H1 (cell line): ENCODE results near the gene ZNF442. TPM values are rescaled to one million over a fixed set of nuclear protein-coding genes. Genes with fewer than 3 reads are reported as not detected.

Experiments used
- CTCF ChIA-PET: fragments of 300-600 bp; sonication (Branson Sonifier 250); formaldehyde crosslinking; loops from one replicate; lab custom pipeline; 2021; ENCODE audit not compliant: partially characterized antibody; lab: Charles Lee
- POLR2A ChIA-PET: fragments of 300-600 bp; sonication (Branson Sonifier 250); formaldehyde crosslinking; loops from one replicate; lab custom pipeline; 2021; ENCODE audit warnings: inconsistent platforms; ENCODE audit not compliant: partially characterized antibody; lab: Charles Lee
- DNase-seq, 2 experiments: peaks; one replicate each; pipeline versions ENCODE4 v3.0.0 to v3.0.0-alpha.2; 2010 to 2022; ENCODE audit warnings: low spot score in 2 of 2, low read depth in 1 of 2, mixed read lengths in 1 of 2
- FAIRE-seq: peaks from 2 replicates; lab custom pipeline; 2011; peaks lifted over from hg19 to GRCh38; lab: Jason Lieb, UNC
- H2AFZ ChIP-seq: 2 replicates; pipeline ENCODE4 v1.8.1; 2012; ENCODE audit warnings: low read length, inconsistent platforms
- H2AK5ac ChIP-seq: 2 replicates; pipeline ENCODE4 v1.6.1; 2013; ENCODE audit warnings: low read depth, low read length
- H2BK120ac ChIP-seq: replicated peaks from 2 replicates; pipeline ENCODE3; 2013; ENCODE audit warnings: low read depth, low read length, inconsistent platforms
- H2BK12ac ChIP-seq: 2 replicates; pipeline ENCODE4 v1.6.1; 2013; ENCODE audit warnings: low read depth, low read length
- H2BK15ac ChIP-seq: 2 replicates; pipeline ENCODE4 v1.6.1; 2013; ENCODE audit warnings: low read length
- H2BK20ac ChIP-seq: 2 replicates; pipeline ENCODE4 v1.6.1; 2013; ENCODE audit warnings: low read length
- H2BK5ac ChIP-seq: 2 replicates; pipeline ENCODE4 v1.6.1; 2013; ENCODE audit warnings: low read depth, low read length
- H3K14ac ChIP-seq: 2 replicates; pipeline ENCODE4 v1.6.1; 2013; ENCODE audit warnings: inconsistent platforms; ENCODE audit not compliant: insufficient read length
- H3K18ac ChIP-seq: 2 replicates; pipeline ENCODE4 v1.6.1; 2013; ENCODE audit warnings: low read length; ENCODE audit errors: extremely low read depth
- H3K23ac ChIP-seq: 2 replicates; pipeline ENCODE4 v1.6.1; 2013; ENCODE audit warnings: inconsistent platforms; ENCODE audit not compliant: insufficient read length
- H3K23me2 ChIP-seq: 2 replicates; pipeline ENCODE4 v1.6.1; 2013; ENCODE audit warnings: low read depth, low read length
- H3K27ac ChIP-seq: 2 replicates; pipeline ENCODE4 v1.6.1; 2011; ENCODE audit warnings: low read depth, low read length, inconsistent platforms
- H3K27me3 ChIP-seq, 4 experiments: replicated peaks in 1 of 4; 1 replicate in 1 of 4; 2 replicates in 3 of 4; pipeline versions ENCODE4 v1.6.1 to v1.8.1; 2011 to 2013; ENCODE audit warnings: low read length in 3 of 4, mild to moderate bottlenecking in 3 of 4, inconsistent platforms in 2 of 4, mixed read lengths in 2 of 4, moderate library complexity in 1 of 4; ENCODE audit not compliant: control insufficient read depth in 3 of 4, insufficient read depth in 3 of 4; ENCODE audit errors: extremely low read depth in 1 of 4
- H3K36me3 ChIP-seq, 4 experiments: 2 replicates each; pipeline versions ENCODE4 v1.6.1 to v1.8.1; 2011 to 2013; ENCODE audit warnings: mild to moderate bottlenecking in 4 of 4, low read length in 3 of 4, moderate library complexity in 2 of 4, control low read depth in 1 of 4, inconsistent platforms in 1 of 4; ENCODE audit not compliant: insufficient read depth in 4 of 4, control insufficient read depth in 2 of 4
- H3K4ac ChIP-seq: replicated peaks from 2 replicates; pipeline ENCODE3; 2013; ENCODE audit warnings: low read length, low read depth, mixed read lengths, inconsistent platforms; ENCODE audit not compliant: insufficient read length
- H3K4me1 ChIP-seq, 4 experiments: replicated peaks in 1 of 4; 1 replicate in 1 of 4; 2 replicates in 3 of 4; pipeline versions ENCODE4 v1.6.1 to v1.8.1; 2011 to 2013; ENCODE audit warnings: low read length in 3 of 4, inconsistent platforms in 2 of 4, mixed read lengths in 1 of 4; ENCODE audit not compliant: insufficient read depth in 4 of 4, control insufficient read depth in 3 of 4
- H3K4me2 ChIP-seq, 2 experiments: 2 replicates each; pipeline versions ENCODE4 v1.6.1 to v1.8.1; 2011 to 2013; ENCODE audit warnings: low read depth in 2 of 2, low read length in 2 of 2, control low read depth in 1 of 2, inconsistent platforms in 1 of 2, mild to moderate bottlenecking in 1 of 2; ENCODE audit not compliant: insufficient read depth in 1 of 2
- H3K4me3 ChIP-seq, 4 experiments: fragments of 200-600, 300-600 bp in 1 of 4; sonication (generic), shearing (Covaris generic), sonication (Bioruptor Twin) in 1 of 4; 2 replicates each; pipeline versions ENCODE4 v1.5.1 to v1.8.1; 2011 to 2016; ENCODE audit warnings: low read length in 4 of 4, low read depth in 3 of 4, control low read depth in 2 of 4, inconsistent platforms in 2 of 4, mild to moderate bottlenecking in 2 of 4, mixed read lengths in 1 of 4, moderate library complexity in 1 of 4; ENCODE audit not compliant: insufficient read depth in 2 of 4; ENCODE audit errors: extremely low read depth in 1 of 4
- H3K56ac ChIP-seq: replicated peaks from 2 replicates; pipeline ENCODE3; 2013; ENCODE audit warnings: low read depth, mild to moderate bottlenecking, mixed read lengths, low read length, inconsistent platforms; ENCODE audit not compliant: insufficient read length
- H3K79me1 ChIP-seq: 2 replicates; pipeline ENCODE4 v1.6.1; 2013; ENCODE audit warnings: low read depth, low read length, control low read depth
- H3K79me2 ChIP-seq, 2 experiments: 2 replicates each; pipeline versions ENCODE4 v1.6.1 to v1.8.1; 2012 to 2013; ENCODE audit warnings: low read length in 2 of 2, mild to moderate bottlenecking in 2 of 2, inconsistent platforms in 1 of 2; ENCODE audit not compliant: insufficient read depth in 2 of 2, control insufficient read depth in 1 of 2
- H3K9ac ChIP-seq, 4 experiments: replicated peaks in 1 of 4; 1 replicate in 1 of 4; 2 replicates in 3 of 4; pipeline versions ENCODE4 v1.6.1 to v1.8.1; 2011 to 2013; ENCODE audit warnings: low read depth in 3 of 4, low read length in 3 of 4, control low read depth in 2 of 4, mild to moderate bottlenecking in 2 of 4, moderate library complexity in 2 of 4, inconsistent platforms in 1 of 4; ENCODE audit errors: extremely low read depth in 1 of 4
- H3K9me3 ChIP-seq, 2 experiments: 2 replicates each; pipeline versions ENCODE4 v1.6.1 to v1.8.1; 2012 to 2013; ENCODE audit warnings: mild to moderate bottlenecking in 2 of 2, moderate library complexity in 2 of 2, control low read depth in 1 of 2, inconsistent platforms in 1 of 2, low read depth in 1 of 2, low read length in 1 of 2, mixed read lengths in 1 of 2; ENCODE audit not compliant: insufficient read depth in 2 of 2
- H4K20me1 ChIP-seq, 2 experiments: replicated peaks in 1 of 2; 2 replicates each; pipeline versions ENCODE3 to v1.8.1; 2011 to 2013; ENCODE audit warnings: inconsistent platforms in 2 of 2, low read length in 2 of 2, mild to moderate bottlenecking in 1 of 2; ENCODE audit not compliant: insufficient read depth in 2 of 2, control insufficient read depth in 1 of 2
- H4K5ac ChIP-seq: 2 replicates; pipeline ENCODE4 v1.6.1; 2013; ENCODE audit warnings: low read length, low read depth, mixed read lengths, inconsistent platforms; ENCODE audit not compliant: insufficient read length
- H4K8ac ChIP-seq: 2 replicates; pipeline ENCODE4 v1.8.0; 2013; ENCODE audit warnings: mild to moderate bottlenecking, moderate library complexity, low read length, inconsistent platforms; ENCODE audit not compliant: insufficient read depth; ENCODE audit errors: extremely low read depth
- H4K91ac ChIP-seq: replicated peaks from 2 replicates; pipeline ENCODE3; 2013; ENCODE audit warnings: low read length, mixed read lengths, inconsistent platforms; ENCODE audit not compliant: insufficient read length
- ATF2 ChIP-seq: IDR thresholded peaks from 2 replicates; pipeline ENCODE4 v1.6.1; 2012; ENCODE audit warnings: low read length, inconsistent platforms
- ZNF274 ChIP-seq: IDR thresholded peaks from 2 replicates; pipeline ENCODE4 v1.7.0; 2012; ENCODE audit warnings: low read length, borderline replicate concordance; ENCODE audit errors: extremely low read depth
- WGBS, 2 experiments: shearing (Covaris generic) in 1 of 2; methylation state at CpG; one replicate each; pipeline versions ENCODE4 v1.1.6 to v1.1.7; 2013 to 2015; ENCODE audit warnings: low lambda C conversion rate in 2 of 2, mixed read lengths in 2 of 2, inconsistent platforms in 1 of 2, low coverage in 1 of 2, missing lambda C conversion rate in 1 of 2; ENCODE audit not compliant: insufficient replicate concordance in 2 of 2, insufficient coverage in 1 of 2, insufficient read length in 1 of 2; ENCODE audit errors: extremely low coverage in 1 of 2, missing lambda C conversion rate in 1 of 2; 5-methylcytosine and 5-hydroxymethylcytosine counted together
- polyA plus RNA-seq, 7 experiments: library from polyadenylated mRNA; depleted of rRNA in 3 of 7; stranded (reverse) in 5 of 7; unstranded in 2 of 7; fragments of >200 nt in 5 of 7; fragments of 200-250 nt in 2 of 7; gene quantifications; 1 replicate in 5 of 7; 2 replicates in 1 of 7; 4 replicates in 1 of 7; pipeline versions ENCODE4 v1.2.1 to v1.2.3, GENCODE V29; 2011 to 2013; ENCODE audit warnings: missing spikeins in 2 of 7, mixed read lengths in 2 of 7
- total RNA-seq: library from RNA; stranded (reverse); fragmentation: NEBNext Ultra II Directional; extraction: Animal tissue kit (Norgen Biotek cat#: 25700); gene quantifications from 2 replicates; pipeline ENCODE4 v1.2.1, GENCODE V29; 2021

Gene ZNF442
- total and polyA plus RNA-seq, 2 of the 8 experiments (the other 6 are each of a cell fraction or from before 2014, with no cell fraction given) = 0.60 to 2.4 TPM

DNA sequence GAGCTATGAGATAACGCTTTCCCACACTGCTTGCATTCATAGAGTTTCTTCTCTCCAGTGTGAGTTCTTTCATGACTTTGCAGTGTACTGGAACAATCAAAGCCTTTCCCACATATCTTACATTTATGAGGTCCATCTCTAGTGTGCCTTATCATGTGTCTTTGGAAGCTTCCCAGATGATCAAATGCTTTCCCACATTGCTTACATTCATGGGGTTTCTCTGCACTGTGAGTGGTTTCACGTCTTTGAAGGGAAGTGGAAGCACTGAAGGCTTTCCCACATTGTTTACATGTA, 14.9 kb upstream of the ZNF442 start:
- no peak for FAIRE-seq
- H3K23ac ChIP-seq = no peak overlapping the region

More for the DNA sequence above, 14.9 kb upstream of the ZNF442 start:
- ChIA-PET POLR2A (no interaction called here), CTCF (no interaction called here)
- H4K5ac ChIP-seq = no peak overlapping the region
- no peak overlapping the region for H3K4me2 ChIP-seq
- H3K4ac ChIP-seq = no peak overlapping the region
- no peak for DNase-seq
- H3K36me3 ChIP-seq = peaks cover 0 to 2% (median 0%) of the 10 kb centered on the region in 4 experiments; a peak in 1 of 8 replicates
- H3K14ac ChIP-seq = no peak overlapping the region
- no peak overlapping the region for H2AK5ac ChIP-seq
- no peak overlapping the region for H4K8ac ChIP-seq
- H3K18ac ChIP-seq = no peak overlapping the region
- no peaks in the 10 kb centered on the region for H4K20me1 ChIP-seq
- no peak overlapping the region for H3K56ac ChIP-seq
- no peak overlapping the region for H2BK120ac ChIP-seq
- H3K79me1 ChIP-seq = no peaks in the 10 kb centered on the region
- no peak overlapping the region for H3K9ac ChIP-seq
- no peak overlapping the region for H2BK20ac ChIP-seq
- no peaks in the 10 kb centered on the region for H3K23me2 ChIP-seq
- no peak overlapping the region for H3K27ac ChIP-seq
- no peak overlapping the region for H4K91ac ChIP-seq
- no peak overlapping the region for H3K4me3 ChIP-seq
- no peak overlapping the region for H2AFZ ChIP-seq
- 71% methylated on average over 2 of the region's 2 CpGs; no CpG with 5 or more reads in 1 of the 2 experiments for WGBS, 2 experiments
- no peaks in the 10 kb centered on the region for H3K4me1 ChIP-seq
- no peak overlapping the region for H2BK12ac ChIP-seq
- H3K79me2 ChIP-seq = no peaks in the 10 kb centered on the region
- 0 out of 2 replicates have a peak, but pooled peaks have one; percentile 10 for TF ChIP-seq ZNF274
- TF ChIP-seq ATF2 = no peak
- peaks cover 32 to 45% of the 10 kb centered on the region in 2 experiments for H3K9me3 ChIP-seq
- H2BK5ac ChIP-seq = no peak overlapping the region
- no peaks in the 10 kb centered on the region for H3K27me3 ChIP-seq
- no peak overlapping the region for H2BK15ac ChIP-seq
